NCI-H510A treated with DMSO at 0.1 percent for 48 hours (cell line): ENCODE results near the gene TEKT2.

Source experiments
- DNase-seq: peaks from one replicate; lab custom pipeline; 2025; lab: John Stamatoyannopoulos, UW

TEKT2 gene

DNA sequence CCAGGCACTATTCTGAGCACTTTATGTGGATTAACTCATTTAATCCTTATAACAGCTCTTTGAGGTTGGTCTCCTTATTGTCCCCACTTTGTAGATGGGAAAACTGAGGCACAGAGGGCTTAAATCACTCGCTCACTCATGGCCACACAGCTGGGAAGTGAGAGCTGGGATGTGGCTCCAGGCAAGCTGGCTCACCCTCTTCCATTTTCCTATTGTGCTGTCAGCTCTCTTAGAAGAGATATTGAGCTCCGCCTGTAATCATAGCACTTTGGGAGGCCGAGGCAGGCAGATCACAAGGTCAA is 45.0 kb downstream of the TEKT2 start:
- no peak for DNase-seq

DNA sequence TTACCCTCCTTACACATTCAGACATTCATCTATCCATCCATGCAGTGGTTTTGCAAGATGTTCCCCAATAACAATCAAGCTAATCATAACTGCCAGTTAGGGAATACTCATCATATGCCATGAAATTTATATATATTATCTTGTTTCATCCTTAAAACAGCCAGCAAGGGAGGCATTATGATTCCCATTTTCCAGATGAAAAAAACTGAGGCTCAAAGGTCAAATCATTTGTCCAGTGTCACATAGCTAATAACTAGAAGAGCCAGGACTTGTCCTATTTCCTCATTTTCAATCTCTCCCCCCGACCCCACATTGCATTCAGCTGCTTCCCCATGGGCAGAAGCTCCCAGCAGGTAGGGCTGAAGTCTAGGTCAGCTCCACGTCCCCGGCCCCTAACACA is 48.1 kb downstream of the TEKT2 start:
- no peak for DNase-seq

DNA sequence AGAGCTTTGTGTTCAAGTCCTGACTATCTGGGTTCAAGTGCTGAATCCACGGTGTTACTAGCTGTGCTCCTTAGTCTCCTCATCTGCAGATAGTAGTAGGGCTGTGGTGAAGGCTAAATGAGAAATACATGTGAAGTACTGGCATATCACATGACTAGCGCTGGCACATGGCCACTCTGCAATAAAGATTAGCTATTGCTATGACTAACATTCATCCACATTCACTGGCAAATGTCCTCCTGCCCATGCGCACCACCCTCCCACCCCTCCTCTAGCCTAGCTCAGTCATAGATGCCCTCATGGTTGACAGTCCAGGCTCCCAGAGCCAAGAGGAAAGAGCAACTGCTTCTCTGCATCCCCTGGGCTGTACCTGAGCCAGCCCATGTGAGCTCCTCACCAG is 49.6 kb downstream of the TEKT2 start:
- DNase-seq, result peak; percentile 74

DNA sequence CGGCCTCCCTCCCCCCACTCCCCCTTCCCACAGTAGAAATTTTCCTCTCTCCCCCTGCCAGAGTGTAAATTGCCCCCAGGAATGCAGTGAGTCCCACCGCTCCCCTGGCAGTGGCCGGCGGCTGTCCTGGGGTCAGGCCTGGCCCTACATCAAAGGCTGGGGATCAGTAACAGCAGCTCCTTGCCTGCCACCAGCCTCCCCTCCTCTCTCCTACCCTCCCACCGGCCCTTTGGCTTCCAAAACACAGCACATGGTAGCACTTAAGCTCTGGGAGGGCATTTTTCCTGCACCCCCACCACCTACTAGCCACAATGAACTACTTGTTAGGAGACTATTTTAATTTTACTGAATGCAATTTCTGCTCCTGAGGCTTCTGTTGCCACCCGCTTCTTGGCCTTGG is 50.1 kb downstream of the TEKT2 start:
- no peak for DNase-seq

DNA sequence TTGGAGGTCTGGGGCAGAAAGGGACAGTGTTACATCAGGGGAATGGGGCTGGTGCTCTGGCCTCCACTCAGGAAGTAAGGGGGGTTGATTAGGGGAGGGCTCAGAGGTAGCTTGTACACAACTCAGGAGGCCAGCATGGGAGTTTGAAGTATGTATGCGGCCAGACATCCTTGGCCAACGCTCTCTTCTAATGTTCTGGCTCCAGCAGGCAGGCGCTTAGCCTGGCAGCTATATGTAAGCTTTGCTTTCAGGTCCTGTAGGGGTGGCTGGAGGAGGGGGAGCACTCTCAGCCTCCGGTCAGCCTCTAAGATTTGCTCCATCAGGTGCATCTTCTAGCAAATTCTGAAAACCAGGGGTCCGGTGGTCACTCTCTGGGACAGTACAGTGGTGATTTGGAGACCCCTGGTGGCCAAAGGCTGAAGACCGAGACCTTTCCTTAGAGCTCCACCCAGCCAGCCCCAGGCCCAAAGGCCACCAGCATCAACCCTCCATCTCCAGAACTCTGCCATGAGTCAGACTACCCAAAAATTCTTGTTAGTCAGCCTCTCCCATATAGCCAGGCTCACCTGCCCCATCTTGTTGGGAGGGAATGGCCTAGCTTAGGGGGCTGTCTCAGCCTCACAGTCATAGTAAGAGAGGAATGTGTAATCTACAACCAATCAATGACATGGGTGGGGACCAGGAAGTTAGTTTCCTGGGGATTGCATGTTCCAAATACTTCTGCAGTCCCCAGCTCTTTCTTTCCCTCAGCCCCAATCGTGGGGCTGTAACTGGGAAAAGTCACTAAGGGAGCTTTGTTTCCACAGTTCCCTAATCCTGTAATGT is 50.8 kb downstream of the TEKT2 start:
- peak; percentile 57 for DNase-seq

DNA sequence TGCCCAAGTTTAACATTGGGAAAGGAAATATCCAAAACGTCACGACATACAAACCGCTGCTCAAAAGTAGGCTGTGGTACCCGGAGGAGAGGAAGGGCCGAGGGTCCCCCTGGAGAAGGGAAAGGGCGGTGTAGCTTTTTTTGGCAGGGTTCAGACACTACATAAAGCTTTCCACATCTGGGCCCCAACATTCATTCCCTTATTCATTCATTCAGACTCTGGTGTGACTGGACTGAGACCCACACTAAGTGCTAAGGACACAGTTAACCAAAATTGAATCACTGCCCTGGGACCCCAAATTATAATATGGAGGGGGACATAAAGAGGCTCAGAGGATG is 51.4 kb downstream of the TEKT2 start:
- DNase-seq, result no peak

DNA sequence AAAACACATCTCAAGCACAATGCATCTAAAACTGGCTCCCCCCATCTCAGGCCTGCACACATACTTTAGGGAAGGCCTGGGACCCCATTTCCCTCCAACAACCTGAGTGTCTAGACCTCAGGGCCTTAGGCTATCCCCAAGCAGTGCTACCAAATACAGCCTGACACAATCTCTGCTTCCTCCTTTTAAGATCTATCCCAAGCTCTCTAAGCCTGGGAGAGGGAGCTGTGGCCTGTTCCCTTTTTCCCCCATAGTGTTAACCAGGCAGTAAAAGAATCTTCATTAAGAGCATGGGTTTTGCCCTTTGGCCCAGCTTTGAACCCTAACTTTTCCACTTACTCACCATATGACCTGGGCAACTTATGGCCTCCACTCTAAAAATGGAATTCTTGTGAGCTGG is 51.9 kb downstream of the TEKT2 start:
- DNase-seq, result no peak

DNA sequence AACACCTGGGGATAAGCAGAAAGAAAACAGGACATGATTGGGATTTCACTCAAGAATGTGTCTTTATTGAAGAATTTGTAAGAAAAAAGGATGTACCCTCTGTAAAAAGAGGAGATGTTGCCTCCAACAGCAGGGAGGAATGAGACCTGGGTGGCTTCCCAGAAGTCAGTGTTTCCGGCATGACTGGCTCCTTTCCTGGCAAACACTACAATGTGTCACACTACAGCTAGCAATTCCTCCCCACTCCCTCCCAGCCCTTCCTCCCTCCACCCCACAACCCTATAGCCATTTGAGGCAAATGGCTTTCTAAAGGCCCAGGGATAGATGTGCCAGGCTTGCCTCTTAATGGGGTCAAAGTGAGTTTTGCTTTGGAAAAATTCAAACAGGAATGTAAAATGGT is 52.6 kb downstream of the TEKT2 start:
- DNase-seq, result no peak

DNA sequence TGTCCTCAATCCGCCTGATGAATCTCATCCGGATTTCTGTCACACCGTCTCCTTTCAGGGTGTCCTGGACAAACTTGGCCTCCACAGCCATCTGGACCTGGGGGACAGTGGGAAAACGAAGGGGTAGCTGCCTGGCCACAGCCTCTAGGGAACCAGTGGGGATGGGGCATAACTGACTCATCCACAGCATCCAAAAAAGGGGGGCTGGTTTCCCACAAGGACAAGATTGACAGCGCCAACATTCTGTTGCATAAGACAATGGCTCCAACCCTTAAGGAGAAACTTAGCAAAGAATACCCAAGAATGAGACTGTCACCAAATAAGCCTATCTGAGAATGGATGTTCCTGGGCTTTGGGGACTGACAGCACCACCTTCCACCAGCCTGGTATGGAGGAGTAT is 53.3 kb downstream of the TEKT2 start:
- no peak for DNase-seq

DNA sequence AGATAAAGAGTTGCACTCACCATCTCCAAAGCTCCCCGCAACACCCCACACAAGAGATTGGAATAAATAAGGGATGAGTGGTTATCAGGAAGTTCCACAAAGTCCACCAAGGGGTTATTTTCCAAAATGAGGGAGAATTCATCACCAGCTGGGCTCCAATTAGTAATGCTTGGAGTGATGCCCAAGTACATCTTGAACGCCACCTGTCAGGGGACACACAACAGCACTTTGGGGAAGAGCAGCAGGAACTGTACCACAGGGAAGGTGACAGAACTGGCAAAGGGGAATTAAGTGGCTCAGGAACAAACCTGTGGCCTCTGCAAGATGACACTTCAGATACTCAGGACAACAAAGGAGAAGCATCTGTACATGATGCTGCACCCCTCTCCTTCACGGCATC is 53.9 kb downstream of the TEKT2 start:
- peak; percentile 82 for DNase-seq
